IPS-18a (cell line): Measurements from ENCODE around the gene CD34.

Experiments
- H3K27ac ChIP-seq: one replicate; pipeline ENCODE4 v1.5.1; 2013; ENCODE audit warnings: low read length
- H3K27me3 ChIP-seq: one replicate; pipeline ENCODE4 v1.6.1; 2013; ENCODE audit warnings: mild to moderate bottlenecking, low read length; ENCODE audit not compliant: control insufficient read depth, insufficient read depth
- H3K36me3 ChIP-seq: one replicate; pipeline ENCODE4 v1.6.1; 2013; ENCODE audit warnings: low read depth, low read length; ENCODE audit not compliant: control insufficient read depth
- H3K4me1 ChIP-seq: one replicate; pipeline ENCODE4 v1.6.1; 2013; ENCODE audit warnings: low read depth, low read length; ENCODE audit not compliant: control insufficient read depth
- H3K4me3 ChIP-seq: one replicate; pipeline ENCODE4 v1.5.1; 2013; ENCODE audit warnings: low read length
- H3K9ac ChIP-seq: one replicate; pipeline ENCODE4 v1.6.1; 2013; ENCODE audit warnings: mild to moderate bottlenecking, low read length, moderate library complexity
- H3K9me3 ChIP-seq: one replicate; pipeline ENCODE4 v1.6.1; 2013; ENCODE audit warnings: low read depth, low read length; ENCODE audit not compliant: control insufficient read depth

Gene CD34

GRCh38 chr1:207911856-207912760 lies 1.2 kb upstream of the CD34 start:
- Histone ChIP-seq H3K36me3 (no peaks in the 10 kb centered on the region), H3K4me3 (no peak overlapping the region), H3K27ac (no peak overlapping the region), H3K9ac (no peak overlapping the region), H3K4me1 (no peaks in the 10 kb centered on the region), H3K27me3 (peaks cover 45% of the 10 kb centered on the region), H3K9me3 (no peaks in the 10 kb centered on the region)

- Histone ChIP-seq H3K4me1 (no peaks in the 10 kb centered on the region), H3K4me3 (no peak overlapping the region), H3K9ac (no peak overlapping the region), H3K27me3 (peaks cover 45% of the 10 kb centered on the region), H3K27ac (no peak overlapping the region), H3K36me3 (no peaks in the 10 kb centered on the region), H3K9me3 (no peaks in the 10 kb centered on the region)
These were observed 1.2 kb downstream of the CD34 start for GRCh38 chr1:207909687-207910086.

GRCh38 chr1:207908107-207908734 lies 2.7 kb downstream of the CD34 start:
- no peaks in the 10 kb centered on the region for H3K36me3 ChIP-seq
- H3K27ac ChIP-seq, result no peak overlapping the region
- no peaks in the 10 kb centered on the region for H3K4me1 ChIP-seq
- H3K27me3 ChIP-seq, result peaks cover 44% of the 10 kb centered on the region
- no peaks in the 10 kb centered on the region for H3K9me3 ChIP-seq
- H3K4me3 ChIP-seq, result no peak overlapping the region
- no peak overlapping the region for H3K9ac ChIP-seq

GRCh38 chr1:207904391-207904790 lies 6.5 kb downstream of the CD34 start:
- no peak overlapping the region for H3K27ac ChIP-seq
- no peaks in the 10 kb centered on the region for H3K9me3 ChIP-seq
- H3K4me3 ChIP-seq, result no peak overlapping the region
- H3K27me3 ChIP-seq, result peaks cover 6% of the 10 kb centered on the region
- H3K4me1 ChIP-seq, result no peaks in the 10 kb centered on the region
- H3K9ac ChIP-seq, result no peak overlapping the region
- no peaks in the 10 kb centered on the region for H3K36me3 ChIP-seq

- H3K9ac ChIP-seq, result no peak overlapping the region
- no peaks in the 10 kb centered on the region for H3K9me3 ChIP-seq
- H3K36me3 ChIP-seq, result no peaks in the 10 kb centered on the region
- no peak overlapping the region for H3K27ac ChIP-seq
- peaks cover 2% of the 10 kb centered on the region for H3K27me3 ChIP-seq
- no peak overlapping the region for H3K4me3 ChIP-seq
- no peaks in the 10 kb centered on the region for H3K4me1 ChIP-seq
These were observed 7.2 kb downstream of the CD34 start for GRCh38 chr1:207903767-207904166.

GRCh38 chr1:207903053-207903452 lies 7.9 kb downstream of the CD34 start:
- H3K27ac ChIP-seq, result no peak overlapping the region

GRCh38 chr1:207902566-207902965 lies 8.4 kb downstream of the CD34 start:
- H3K4me1 ChIP-seq, result no peaks in the 10 kb centered on the region

More at GRCh38 chr1:207903053-207903452, 7.9 kb downstream of the CD34 start:
- no peaks in the 10 kb centered on the region for H3K9me3 ChIP-seq
- no peaks in the 10 kb centered on the region for H3K36me3 ChIP-seq
- no peak overlapping the region for H3K4me3 ChIP-seq
- H3K4me1 ChIP-seq, result no peaks in the 10 kb centered on the region
- no peak overlapping the region for H3K9ac ChIP-seq
- no peaks in the 10 kb centered on the region for H3K27me3 ChIP-seq

GRCh38 chr1:207901041-207901653 lies 9.8 kb downstream of the CD34 start:
- H3K4me3 ChIP-seq, result no peak overlapping the region
- no peaks in the 10 kb centered on the region for H3K9me3 ChIP-seq
- no peaks in the 10 kb centered on the region for H3K4me1 ChIP-seq
- H3K36me3 ChIP-seq, result no peaks in the 10 kb centered on the region
- H3K9ac ChIP-seq, result no peak overlapping the region
- H3K27ac ChIP-seq, result no peak overlapping the region
- no peaks in the 10 kb centered on the region for H3K27me3 ChIP-seq

More at GRCh38 chr1:207902566-207902965, 8.4 kb downstream of the CD34 start:
- H3K4me3 ChIP-seq, result no peak overlapping the region
- H3K27ac ChIP-seq, result no peak overlapping the region
- H3K27me3 ChIP-seq, result no peaks in the 10 kb centered on the region
- no peaks in the 10 kb centered on the region for H3K36me3 ChIP-seq
- H3K9ac ChIP-seq, result no peak overlapping the region
- H3K9me3 ChIP-seq, result no peaks in the 10 kb centered on the region

- Histone ChIP-seq H3K9me3 (no peaks in the 10 kb centered on the region), H3K27ac (no peak overlapping the region), H3K9ac (no peak overlapping the region), H3K36me3 (no peaks in the 10 kb centered on the region), H3K4me1 (no peaks in the 10 kb centered on the region), H3K4me3 (no peak overlapping the region), H3K27me3 (no peaks in the 10 kb centered on the region)
These were observed 12.1 kb downstream of the CD34 start for GRCh38 chr1:207898836-207899235.

GRCh38 chr1:207898260-207898659 lies 12.7 kb downstream of the CD34 start:
- no peak overlapping the region for H3K9ac ChIP-seq
- no peaks in the 10 kb centered on the region for H3K36me3 ChIP-seq
- H3K27me3 ChIP-seq, result no peaks in the 10 kb centered on the region
- H3K4me3 ChIP-seq, result no peak overlapping the region
- H3K4me1 ChIP-seq, result no peaks in the 10 kb centered on the region
- no peak overlapping the region for H3K27ac ChIP-seq
- no peaks in the 10 kb centered on the region for H3K9me3 ChIP-seq

- Histone ChIP-seq H3K4me3 (no peak overlapping the region), H3K9ac (no peak overlapping the region), H3K4me1 (no peaks in the 10 kb centered on the region), H3K27ac (no peak overlapping the region), H3K36me3 (no peaks in the 10 kb centered on the region), H3K27me3 (no peaks in the 10 kb centered on the region), H3K9me3 (no peaks in the 10 kb centered on the region)
These were observed 13.7 kb downstream of the CD34 start for GRCh38 chr1:207897188-207897587.
